Measurements from ENCODE around the gene DNM1.

DNA sequence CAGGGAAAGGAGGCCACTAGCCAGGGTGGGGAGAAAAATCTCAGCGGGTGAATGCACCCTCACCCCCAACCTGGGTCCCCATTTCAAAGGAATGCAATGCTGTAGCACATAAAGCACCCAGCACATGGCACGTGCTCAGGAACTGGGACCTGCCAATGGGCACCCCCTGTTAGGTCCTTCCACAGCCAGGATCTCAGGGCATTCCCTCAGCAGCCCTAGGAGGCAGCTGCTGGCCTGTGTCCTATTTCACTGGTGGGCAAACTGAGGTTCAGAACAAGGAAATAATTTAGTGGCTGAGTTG lies 8.8 kb downstream of the DNM1 start:
- TF ChIP-seq, protein P1, sequence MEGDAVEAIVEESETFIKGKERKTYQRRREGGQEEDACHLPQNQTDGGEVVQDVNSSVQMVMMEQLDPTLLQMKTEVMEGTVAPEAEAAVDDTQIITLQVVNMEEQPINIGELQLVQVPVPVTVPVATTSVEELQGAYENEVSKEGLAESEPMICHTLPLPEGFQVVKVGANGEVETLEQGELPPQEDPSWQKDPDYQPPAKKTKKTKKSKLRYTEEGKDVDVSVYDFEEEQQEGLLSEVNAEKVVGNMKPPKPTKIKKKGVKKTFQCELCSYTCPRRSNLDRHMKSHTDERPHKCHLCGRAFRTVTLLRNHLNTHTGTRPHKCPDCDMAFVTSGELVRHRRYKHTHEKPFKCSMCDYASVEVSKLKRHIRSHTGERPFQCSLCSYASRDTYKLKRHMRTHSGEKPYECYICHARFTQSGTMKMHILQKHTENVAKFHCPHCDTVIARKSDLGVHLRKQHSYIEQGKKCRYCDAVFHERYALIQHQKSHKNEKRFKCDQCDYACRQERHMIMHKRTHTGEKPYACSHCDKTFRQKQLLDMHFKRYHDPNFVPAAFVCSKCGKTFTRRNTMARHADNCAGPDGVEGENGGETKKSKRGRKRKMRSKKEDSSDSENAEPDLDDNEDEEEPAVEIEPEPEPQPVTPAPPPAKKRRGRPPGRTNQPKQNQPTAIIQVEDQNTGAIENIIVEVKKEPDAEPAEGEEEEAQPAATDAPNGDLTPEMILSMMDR (IDR thresholded peaks at IDR 0.05): no peak
- no peak for TF ChIP-seq EP300 (IDR thresholded peaks at IDR 0.05)
- TF ChIP-seq POLR2A (IDR thresholded peaks at IDR 0.05): no peak
